ENCODE data around the gene CES3.

DNA sequence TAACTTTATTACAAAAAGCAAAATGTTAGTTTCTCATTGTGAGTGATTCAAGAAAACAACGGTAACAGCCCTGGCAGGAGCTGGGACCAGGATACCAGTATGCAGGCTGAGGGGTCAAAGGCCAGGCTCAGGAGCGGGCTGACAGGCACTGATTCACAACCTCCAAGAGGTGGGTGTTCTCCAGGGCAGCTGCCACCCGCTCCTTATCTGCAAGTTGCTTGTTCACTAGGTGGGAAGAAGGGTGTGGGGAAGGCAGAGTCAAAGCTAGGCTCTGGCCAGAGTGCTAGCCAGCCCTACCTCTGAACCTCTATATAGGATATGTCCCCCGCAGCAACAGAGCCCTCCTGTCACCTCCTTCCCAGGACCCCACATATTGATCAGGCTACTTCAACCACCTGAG, 29.0 kb upstream of the CES3 start:
- TF ChIP-seq, protein P1, sequence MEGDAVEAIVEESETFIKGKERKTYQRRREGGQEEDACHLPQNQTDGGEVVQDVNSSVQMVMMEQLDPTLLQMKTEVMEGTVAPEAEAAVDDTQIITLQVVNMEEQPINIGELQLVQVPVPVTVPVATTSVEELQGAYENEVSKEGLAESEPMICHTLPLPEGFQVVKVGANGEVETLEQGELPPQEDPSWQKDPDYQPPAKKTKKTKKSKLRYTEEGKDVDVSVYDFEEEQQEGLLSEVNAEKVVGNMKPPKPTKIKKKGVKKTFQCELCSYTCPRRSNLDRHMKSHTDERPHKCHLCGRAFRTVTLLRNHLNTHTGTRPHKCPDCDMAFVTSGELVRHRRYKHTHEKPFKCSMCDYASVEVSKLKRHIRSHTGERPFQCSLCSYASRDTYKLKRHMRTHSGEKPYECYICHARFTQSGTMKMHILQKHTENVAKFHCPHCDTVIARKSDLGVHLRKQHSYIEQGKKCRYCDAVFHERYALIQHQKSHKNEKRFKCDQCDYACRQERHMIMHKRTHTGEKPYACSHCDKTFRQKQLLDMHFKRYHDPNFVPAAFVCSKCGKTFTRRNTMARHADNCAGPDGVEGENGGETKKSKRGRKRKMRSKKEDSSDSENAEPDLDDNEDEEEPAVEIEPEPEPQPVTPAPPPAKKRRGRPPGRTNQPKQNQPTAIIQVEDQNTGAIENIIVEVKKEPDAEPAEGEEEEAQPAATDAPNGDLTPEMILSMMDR (IDR thresholded peaks at IDR 0.05) = no peak
- TF ChIP-seq POLR2AphosphoS5 (IDR thresholded peaks at IDR 0.05) = no peak

Measured in upper lobe of left lung (tissue), 4 donors.